Measurements from ENCODE around the gene TRIM61. TPM values are rescaled to one million over a fixed set of nuclear protein-coding genes. Genes with fewer than 3 reads are reported as not detected.
"Not testable (repeated sequence)": the region's sequence is repeated elsewhere in the genome, so short reads cannot be mapped to it uniquely, and the experiment has no call there.

The TRIM61 gene
- total RNA-seq, 1 donor: 1.1 TPM

GRCh38 chr4:164949448-164950143 lies 27.9 kb downstream of the TRIM61 start:
- TF ChIP-seq CTCF (IDR thresholded peaks at IDR 0.05; ENCODE audit: insufficient read depth, low read length): no peak
- H3K4me3 ChIP-seq (ENCODE audit: low read depth, low read length): no peak overlapping the region
- DNase-seq (ENCODE audit: low read depth): no peak

GRCh38 chr4:164948975-164949374 lies 28.5 kb downstream of the TRIM61 start:
- no peak overlapping the region for H3K4me3 ChIP-seq (ENCODE audit: low read depth, low read length)
- no peak for TF ChIP-seq CTCF (IDR thresholded peaks at IDR 0.05; ENCODE audit: insufficient read depth, low read length)
- no peak for DNase-seq (ENCODE audit: low read depth)

GRCh38 chr4:164948006-164948405 lies 29.5 kb downstream of the TRIM61 start:
- DNase-seq (ENCODE audit: low read depth); H3K4me3 ChIP-seq (ENCODE audit: low read depth, low read length): not testable (repeated sequence)

GRCh38 chr4:164946810-164947209 lies 30.6 kb downstream of the TRIM61 start:
- no peak for DNase-seq (ENCODE audit: low read depth)
- TF ChIP-seq CTCF (IDR thresholded peaks at IDR 0.05; ENCODE audit: insufficient read depth, low read length): no peak
- no peak overlapping the region for H3K4me3 ChIP-seq (ENCODE audit: low read depth, low read length)

GRCh38 chr4:164945146-164945545 lies 32.3 kb downstream of the TRIM61 start:
- H3K4me3 ChIP-seq (ENCODE audit: low read depth, low read length): no peak overlapping the region
- no peak for DNase-seq (ENCODE audit: low read depth)
- TF ChIP-seq CTCF (IDR thresholded peaks at IDR 0.05; ENCODE audit: insufficient read depth, low read length): no peak

- H3K4me3 ChIP-seq (ENCODE audit: low read depth, low read length): no peak overlapping the region
- no peak for DNase-seq (ENCODE audit: low read depth)
- TF ChIP-seq CTCF (IDR thresholded peaks at IDR 0.05; ENCODE audit: insufficient read depth, low read length): no peak
Measured at GRCh38 chr4:164943192-164943591, 34.3 kb downstream of the TRIM61 start.

GRCh38 chr4:164937576-164938270 lies 39.7 kb downstream of the TRIM61 start:
- peak; percentile 14 for DNase-seq (ENCODE audit: low read depth)
- no peak overlapping the region for H3K4me3 ChIP-seq (ENCODE audit: low read depth, low read length)
- TF ChIP-seq CTCF (IDR thresholded peaks at IDR 0.05; ENCODE audit: insufficient read depth, low read length): no peak

GRCh38 chr4:164935865-164936606 lies 41.4 kb downstream of the TRIM61 start:
- DNase-seq (ENCODE audit: low read depth); H3K4me3 ChIP-seq (ENCODE audit: low read depth, low read length): not testable (repeated sequence)

Data from fibroblast of the aortic adventitia (primary cell).